Measurements from ENCODE around the gene ABCG2.

- TF ChIP-seq EZH2 (IDR thresholded peaks at IDR 0.05) = no peak
- TF ChIP-seq CTCF (IDR thresholded peaks at IDR 0.05 in 2 of 3, conservative IDR thresholded peaks at IDR 0.05 in 1 of 3; ENCODE audit: borderline replicate concordance in 1 of 3, insufficient read depth in 1 of 3, low read depth in 2 of 3, low read length in 2 of 3) = no peak
- no peak for TF ChIP-seq TCF7L2 (IDR thresholded peaks at IDR 0.05; ENCODE audit: borderline replicate concordance, extremely low read depth, insufficient read depth, insufficient read length)
- no peak for TF ChIP-seq POLR2AphosphoS5 (IDR thresholded peaks at IDR 0.05; ENCODE audit: low read depth, low read length)
- no peak for TF ChIP-seq ZNF274 (IDR thresholded peaks at IDR 0.05; ENCODE audit: low read depth, low read length)
Measured at GRCh38 chr4:88102026-88102425, 56.4 kb downstream of the ABCG2 start.
